HepG2 (cell line): ENCODE results near the gene PIP5KL1. TPM values are rescaled to one million over a fixed set of nuclear protein-coding genes. Genes with fewer than 3 reads are reported as not detected.

Source experiments
- ATAC-seq: fragments of 200-7000 bp; cut with Tn5 transposase; 3 replicates; pipeline ENCODE4 v1.9.1; 2020; ENCODE audit warnings: mild to moderate bottlenecking, moderate library complexity
- BruUV-seq: library from RNA; stranded (reverse); fragments of 400-500 nt; replicated peaks from 2 replicates; lab custom pipeline; 2021; lab: Mats Ljungman, UMichigan
- CTCF ChIA-PET: fragments of 300-600 bp; formaldehyde crosslinking; extraction: SDS; loops from one replicate; lab custom pipeline; 2021; ENCODE audit warnings: low total read pairs, inconsistent platforms, low intra/inter-chr PET ratio; lab: Yijun Ruan, JAX
- POLR2A ChIA-PET: fragments of 350-600 bp; sonication (Branson Sonifier 250); formaldehyde crosslinking; loops from one replicate; lab custom pipeline; 2020; ENCODE audit warnings: antibody characterized with exemption, inconsistent platforms; lab: Yijun Ruan, JAX
- DNase-seq: peaks from one replicate; pipeline ENCODE4 v3.0.0-alpha.2; 2015; ENCODE audit warnings: low spot score
- FAIRE-seq: peaks from 3 replicates; lab custom pipeline; 2011; peaks lifted over from hg19 to GRCh38; lab: Jason Lieb, UNC
- H2AFZ ChIP-seq: one replicate; pipeline ENCODE4 v1.6.1; 2011; ENCODE audit warnings: low read length, inconsistent platforms
- H3K27ac ChIP-seq: fragments of 300-600 bp; 3 replicates; pipeline ENCODE4 v1.8.0; 2011; ENCODE audit warnings: mixed run types, mild to moderate bottlenecking, mixed read lengths, low read length, inconsistent platforms; ENCODE audit not compliant: insufficient read depth; ENCODE audit errors: extremely low read length
- H3K27me3 ChIP-seq, 2 experiments: fragments of 200-600 bp in 1 of 2; 2 replicates in 1 of 2; 3 replicates in 1 of 2; pipeline versions ENCODE4 v1.6.0 to v1.8.0; 2011; ENCODE audit warnings: low read length in 2 of 2, mild to moderate bottlenecking in 2 of 2, moderate library complexity in 2 of 2, inconsistent platforms in 1 of 2; ENCODE audit not compliant: insufficient read depth in 2 of 2, control insufficient read depth in 1 of 2
- H3K36me3 ChIP-seq, 2 experiments: fragments of 200-600 bp in 1 of 2; replicated peaks in 1 of 2; 2 replicates in 1 of 2; 3 replicates in 1 of 2; pipeline versions ENCODE4 v1.5.1 to v1.8.0; 2011; ENCODE audit warnings: low read length in 2 of 2, inconsistent platforms in 1 of 2; ENCODE audit not compliant: insufficient read depth in 2 of 2, control insufficient read depth in 1 of 2
- H3K4me1 ChIP-seq: 2 replicates; pipeline ENCODE4 v1.5.1; 2012; ENCODE audit warnings: low read length, inconsistent platforms; ENCODE audit not compliant: insufficient read depth
- H3K4me2 ChIP-seq: 2 replicates; pipeline ENCODE4 v1.6.0; 2011; ENCODE audit warnings: low read depth, low read length, inconsistent platforms
- H3K4me3 ChIP-seq, 3 experiments: fragments of 200-600 bp in 1 of 3; sonication (generic), shearing (Covaris generic) in 1 of 3; replicated peaks in 1 of 3; 2 replicates each; pipeline ENCODE4 v1.5.1; 2011 to 2016; ENCODE audit warnings: low read length in 3 of 3, inconsistent platforms in 2 of 3, low read depth in 2 of 3, mild to moderate bottlenecking in 2 of 3, control low read depth in 1 of 3, mixed read lengths in 1 of 3; ENCODE audit not compliant: insufficient read depth in 1 of 3
- H3K79me2 ChIP-seq: one replicate; pipeline ENCODE4 v1.6.1; 2011; ENCODE audit warnings: low read length, inconsistent platforms; ENCODE audit not compliant: insufficient read depth
- H3K9ac ChIP-seq: 2 replicates; pipeline ENCODE4 v1.6.0; 2011; ENCODE audit warnings: mild to moderate bottlenecking, low read depth, low read length, inconsistent platforms; ENCODE audit not compliant: insufficient read depth
- H3K9me3 ChIP-seq: 2 replicates; pipeline ENCODE4 v1.5.1; 2012; ENCODE audit warnings: mild to moderate bottlenecking, low read length
- H4K20me1 ChIP-seq: 2 replicates; pipeline ENCODE4 v1.6.0; 2011; ENCODE audit warnings: inconsistent platforms, mild to moderate bottlenecking, low read length, moderate library complexity; ENCODE audit not compliant: insufficient read depth
- RERE ChIP-seq: IDR thresholded peaks from 2 replicates; pipeline ENCODE4 v1.6.1; 2016; ENCODE audit warnings: low read depth, missing genetic modification reagents, missing compliant biosample characterization
- TGIF2 ChIP-seq: IDR thresholded peaks from 2 replicates; pipeline ENCODE4 v1.6.1; 2016; ENCODE audit warnings: control low read depth, missing compliant biosample characterization
- ZFP62 ChIP-seq: sonication (generic); formaldehyde crosslinking; IDR thresholded peaks from 2 replicates; pipeline ENCODE4 v1.4.0; 2020; ENCODE audit warnings: missing genetic modification reagents
- ZNF652 ChIP-seq: IDR thresholded peaks from 2 replicates; pipeline ENCODE4 v1.6.1; 2016; ENCODE audit warnings: low read depth, borderline replicate concordance
- WGBS: methylation state at CpG from one replicate; pipeline ENCODE4 v1.1.6; 2017; ENCODE audit warnings: low lambda C conversion rate; 5-methylcytosine and 5-hydroxymethylcytosine counted together
- in situ Hi-C: cut with HindIII; loops from 2 replicates; pipeline ENCODE4 v1.10.0; 2017; ENCODE audit warnings: low pct_unique_long_range_greater_than_20kb; ENCODE audit not compliant: extremely low pct_ligation_motif_present
- intact Hi-C: fragments of 100-400 bp; cut with micrococcal nuclease; formaldehyde crosslinking; loops from one replicate; pipeline ENCODE4 v1.10.0; 2022; ENCODE audit not compliant: unreplicated experiment
- polyA plus RNA-seq, 8 experiments: library from polyadenylated mRNA; depleted of rRNA in 3 of 8; stranded (reverse) in 7 of 8; unstranded in 1 of 8; fragments of >200 nt; fragmentation: Illumina TruSeq in 4 of 8; extraction: Trizol in 4 of 8; gene quantifications; 2 replicates each; pipeline versions ENCODE4 v1.2.1 to v1.2.3, GENCODE V29; 2011 to 2016; ENCODE audit warnings: low read depth in 4 of 8, missing spikeins in 1 of 8, mixed read lengths in 1 of 8; ENCODE audit not compliant: insufficient read depth in 1 of 8
- total RNA-seq, 5 experiments: library from RNA; depleted of rRNA; stranded (reverse); fragments of >200 nt; fragmentation: Illumina TruSeq; extraction: Trizol; gene quantifications; 2 replicates each; pipeline ENCODE4 v1.2.3, GENCODE V29; 2016; ENCODE audit warnings: low read depth in 1 of 5
- TF ChIP-seq, protein P1 (sequence below): sonication (generic); formaldehyde crosslinking; IDR thresholded peaks from 2 replicates; pipeline ENCODE4 v1.8.0; 2022; ENCODE audit warnings: mild to moderate bottlenecking, missing genetic modification reagents
- TF ChIP-seq, protein P2 (sequence below): sonication (generic); formaldehyde crosslinking; IDR thresholded peaks from 2 replicates; pipeline ENCODE4 v1.5.1; 2020; ENCODE audit warnings: missing genetic modification reagents, mild to moderate bottlenecking, borderline replicate concordance

Gene PIP5KL1
- total and polyA plus RNA-seq, 2 of the 13 experiments (the other 11 are each of a cell fraction or from before 2014, with no cell fraction given): 0.20 to 0.49 TPM

- CTCF ChIA-PET: no interaction called here
- intact Hi-C loops: loop anchor here (5.0 to 10.0 kb wide), 2 partner anchors 36 to 173 kb away; no protein-coding TSS in a partner anchor
- H3K4me2 ChIP-seq: no peak overlapping the region
- H3K79me2 ChIP-seq: peaks cover 20% of the 10 kb centered on the region
- 91% methylated on average over 9 of the region's 18 CpGs for WGBS
- POLR2A ChIA-PET: interaction anchor here (0.8 to 2.2 kb wide), 3 partner anchors 11 to 126 kb away, joined by 3 to 6 read pairs (median 5); partner anchors contain the start of genes NAIF1 and SLC25A25
- H3K9me3 ChIP-seq: no peaks in the 10 kb centered on the region
- peak overlapping the region; percentile 4 for H3K27ac ChIP-seq
- H3K36me3 ChIP-seq: peaks cover 17 to 46% of the 10 kb centered on the region in 2 experiments; a peak in 4 of 5 replicates
- no TSS peak for BruUV-seq
- ATAC-seq (no peak), FAIRE-seq (no peak), DNase-seq (no peak)
- in situ Hi-C loops: no loop called here
- H3K27me3 ChIP-seq: no peaks in the 10 kb centered on the region; a peak in 1 of 5 replicates
- H3K4me3 ChIP-seq: no peak overlapping the region
- no peak overlapping the region for H3K9ac ChIP-seq
- peaks cover 32% of the 10 kb centered on the region for H3K4me1 ChIP-seq
- H4K20me1 ChIP-seq: peaks cover 7% of the 10 kb centered on the region
- H2AFZ ChIP-seq: no peak overlapping the region
- TF ChIP-seq ZFP62: no peak
- TF ChIP-seq, protein P1, sequence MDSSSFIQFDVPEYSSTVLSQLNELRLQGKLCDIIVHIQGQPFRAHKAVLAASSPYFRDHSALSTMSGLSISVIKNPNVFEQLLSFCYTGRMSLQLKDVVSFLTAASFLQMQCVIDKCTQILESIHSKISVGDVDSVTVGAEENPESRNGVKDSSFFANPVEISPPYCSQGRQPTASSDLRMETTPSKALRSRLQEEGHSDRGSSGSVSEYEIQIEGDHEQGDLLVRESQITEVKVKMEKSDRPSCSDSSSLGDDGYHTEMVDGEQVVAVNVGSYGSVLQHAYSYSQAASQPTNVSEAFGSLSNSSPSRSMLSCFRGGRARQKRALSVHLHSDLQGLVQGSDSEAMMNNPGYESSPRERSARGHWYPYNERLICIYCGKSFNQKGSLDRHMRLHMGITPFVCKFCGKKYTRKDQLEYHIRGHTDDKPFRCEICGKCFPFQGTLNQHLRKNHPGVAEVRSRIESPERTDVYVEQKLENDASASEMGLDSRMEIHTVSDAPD (CRISPR knock-in tag): no peak
- TF ChIP-seq, protein P2, sequence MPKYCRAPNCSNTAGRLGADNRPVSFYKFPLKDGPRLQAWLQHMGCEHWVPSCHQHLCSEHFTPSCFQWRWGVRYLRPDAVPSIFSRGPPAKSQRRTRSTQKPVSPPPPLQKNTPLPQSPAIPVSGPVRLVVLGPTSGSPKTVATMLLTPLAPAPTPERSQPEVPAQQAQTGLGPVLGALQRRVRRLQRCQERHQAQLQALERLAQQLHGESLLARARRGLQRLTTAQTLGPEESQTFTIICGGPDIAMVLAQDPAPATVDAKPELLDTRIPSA (CRISPR knock-in tag): no peak
- no peak for TF ChIP-seq ZNF652 (CRISPR knock-in tag)
- no peak for TF ChIP-seq TGIF2
- no peak for TF ChIP-seq RERE (CRISPR knock-in tag)
Observed at GRCh38 chr9:127941062-127941960, 10.7 kb upstream of the PIP5KL1 start.
